Loucy (cell line): ENCODE measurements around the gene GDPGP1.

ENCODE experiments used
- H2AFZ ChIP-seq: fragments of 200-600 bp; sonication (generic); 2 replicates; pipeline ENCODE4 v1.6.0; 2016; ENCODE audit warnings: antibody characterized with exemption, mild to moderate bottlenecking, low read length, moderate library complexity
- H3F3A ChIP-seq: fragments of 200-600 bp; 2 replicates; pipeline ENCODE4 v1.6.0; 2016; ENCODE audit warnings: antibody characterized with exemption, low read depth, mild to moderate bottlenecking
- H3K27me3 ChIP-seq: fragments of 200-600 bp; sonication (generic); 2 replicates; pipeline ENCODE4 v1.6.1; 2014; ENCODE audit warnings: low read length, mild to moderate bottlenecking; ENCODE audit not compliant: insufficient read depth, poor library complexity, severe bottlenecking
- H3K36me3 ChIP-seq: fragments of 200-600 bp; sonication (generic); 2 replicates; pipeline ENCODE4 v1.6.1; 2016; ENCODE audit warnings: low read length; ENCODE audit not compliant: insufficient read depth
- H3K4me1 ChIP-seq: fragments of 200-600 bp; sonication (generic); 2 replicates; pipeline ENCODE4 v1.5.1; 2014; ENCODE audit warnings: low read length, mild to moderate bottlenecking; ENCODE audit not compliant: insufficient read depth, poor library complexity, severe bottlenecking
- H3K4me2 ChIP-seq: fragments of 200-600 bp; sonication (generic); 2 replicates; pipeline ENCODE4 v1.6.0; 2014; ENCODE audit warnings: antibody characterized with exemption, low read length, low read depth, mild to moderate bottlenecking; ENCODE audit not compliant: poor library complexity, severe bottlenecking
- H3K4me3 ChIP-seq: fragments of 200-600 bp; sonication (generic); 2 replicates; pipeline ENCODE4 v1.5.1; 2014; ENCODE audit warnings: low read length, mild to moderate bottlenecking, mixed read lengths; ENCODE audit not compliant: poor library complexity, severe bottlenecking
- H3K79me2 ChIP-seq: fragments of 200-600 bp; sonication (generic); 2 replicates; pipeline ENCODE4 v1.6.1; 2014; ENCODE audit warnings: low read length; ENCODE audit not compliant: insufficient read depth
- H3K9ac ChIP-seq: fragments of 200-600 bp; sonication (generic); 2 replicates; pipeline ENCODE4 v1.6.0; 2014; ENCODE audit warnings: mild to moderate bottlenecking, low read depth, low read length, moderate library complexity; ENCODE audit not compliant: poor library complexity, severe bottlenecking
- H3K9me2 ChIP-seq: fragments of 200-600 bp; sonication (generic); replicated peaks from 2 replicates; pipeline ENCODE4 v1.6.1; 2016; ENCODE audit warnings: low read depth, low read length, mixed read lengths
- H3K9me3 ChIP-seq: fragments of 200-600 bp; sonication (generic); 2 replicates; pipeline ENCODE4 v1.6.1; 2014; ENCODE audit warnings: mild to moderate bottlenecking, antibody characterized with exemption, low read length, low read depth; ENCODE audit not compliant: insufficient read depth
- H4K20me1 ChIP-seq: fragments of 200-600 bp; sonication (generic); 2 replicates; pipeline ENCODE4 v1.6.0; 2014; ENCODE audit warnings: antibody characterized with exemption, low read length, mild to moderate bottlenecking; ENCODE audit not compliant: insufficient read depth, poor library complexity, severe bottlenecking
- EZH2phosphoT487 ChIP-seq: fragments of 200-600 bp; IDR thresholded peaks from 2 replicates; pipeline ENCODE4 v1.6.1; 2018; ENCODE audit warnings: antibody characterized with exemption, mild to moderate bottlenecking, moderate library complexity, borderline replicate concordance
- TF ChIP-seq, protein P1 (sequence below): fragments of 200-600 bp; sonication (generic); conservative IDR thresholded peaks from 2 replicates; pipeline ENCODE4 v1.5.1; 2014; ENCODE audit warnings: mild to moderate bottlenecking, antibody characterized with exemption, low read length

GDPGP1 gene

DNA sequence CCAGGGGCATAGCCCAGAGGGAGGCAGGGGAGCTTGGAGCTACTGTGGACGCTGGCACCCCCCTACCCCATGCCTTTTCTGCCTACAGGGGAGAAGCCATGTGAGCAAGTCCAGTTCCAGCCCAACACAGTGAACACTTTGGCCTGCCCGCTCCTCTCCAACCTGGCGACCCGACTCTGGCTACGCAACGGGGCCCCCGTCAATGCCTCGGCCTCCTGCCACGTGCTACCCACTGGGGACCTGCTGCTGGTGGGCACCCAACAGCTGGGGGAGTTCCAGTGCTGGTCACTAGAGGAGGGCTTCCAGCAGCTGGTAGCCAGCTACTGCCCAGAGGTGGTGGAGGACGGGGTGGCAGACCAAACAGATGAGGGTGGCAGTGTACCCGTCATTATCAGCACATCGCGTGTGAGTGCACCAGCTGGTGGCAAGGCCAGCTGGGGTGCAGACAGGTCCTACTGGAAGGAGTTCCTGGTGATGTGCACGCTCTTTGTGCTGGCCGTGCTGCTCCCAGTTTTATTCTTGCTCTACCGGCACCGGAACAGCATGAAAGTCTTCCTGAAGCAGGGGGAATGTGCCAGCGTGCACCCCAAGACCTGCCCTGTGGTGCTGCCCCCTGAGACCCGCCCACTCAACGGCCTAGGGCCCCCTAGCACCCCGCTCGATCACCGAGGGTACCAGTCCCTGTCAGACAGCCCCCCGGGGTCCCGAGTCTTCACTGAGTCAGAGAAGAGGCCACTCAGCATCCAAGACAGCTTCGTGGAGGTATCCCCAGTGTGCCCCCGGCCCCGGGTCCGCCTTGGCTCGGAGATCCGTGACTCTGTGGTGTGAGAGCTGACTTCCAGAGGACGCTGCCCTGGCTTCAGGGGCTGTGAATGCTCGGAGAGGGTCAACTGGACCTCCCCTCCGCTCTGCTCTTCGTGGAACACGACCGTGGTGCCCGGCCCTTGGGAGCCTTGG lies 5.9 kb upstream of the GDPGP1 start:
- H3K36me3 ChIP-seq = peaks cover 57% of the 10 kb centered on the region; the same call in 1 of the 2 replicates
- H3K79me2 ChIP-seq = peaks cover 29% of the 10 kb centered on the region
- no peaks in the 10 kb centered on the region for H3K27me3 ChIP-seq
- TF ChIP-seq, protein P1, sequence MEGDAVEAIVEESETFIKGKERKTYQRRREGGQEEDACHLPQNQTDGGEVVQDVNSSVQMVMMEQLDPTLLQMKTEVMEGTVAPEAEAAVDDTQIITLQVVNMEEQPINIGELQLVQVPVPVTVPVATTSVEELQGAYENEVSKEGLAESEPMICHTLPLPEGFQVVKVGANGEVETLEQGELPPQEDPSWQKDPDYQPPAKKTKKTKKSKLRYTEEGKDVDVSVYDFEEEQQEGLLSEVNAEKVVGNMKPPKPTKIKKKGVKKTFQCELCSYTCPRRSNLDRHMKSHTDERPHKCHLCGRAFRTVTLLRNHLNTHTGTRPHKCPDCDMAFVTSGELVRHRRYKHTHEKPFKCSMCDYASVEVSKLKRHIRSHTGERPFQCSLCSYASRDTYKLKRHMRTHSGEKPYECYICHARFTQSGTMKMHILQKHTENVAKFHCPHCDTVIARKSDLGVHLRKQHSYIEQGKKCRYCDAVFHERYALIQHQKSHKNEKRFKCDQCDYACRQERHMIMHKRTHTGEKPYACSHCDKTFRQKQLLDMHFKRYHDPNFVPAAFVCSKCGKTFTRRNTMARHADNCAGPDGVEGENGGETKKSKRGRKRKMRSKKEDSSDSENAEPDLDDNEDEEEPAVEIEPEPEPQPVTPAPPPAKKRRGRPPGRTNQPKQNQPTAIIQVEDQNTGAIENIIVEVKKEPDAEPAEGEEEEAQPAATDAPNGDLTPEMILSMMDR = no peak
- TF ChIP-seq EZH2phosphoT487 = no peak
- H3K9me3 ChIP-seq = no peaks in the 10 kb centered on the region
- no peak overlapping the region for H3K4me3 ChIP-seq
- peaks cover 4% of the 10 kb centered on the region for H4K20me1 ChIP-seq
- no peaks in the 10 kb centered on the region for H3K9me2 ChIP-seq
- H3K4me2 ChIP-seq = no peak overlapping the region
- H3K9ac ChIP-seq = no peak overlapping the region
- H3F3A ChIP-seq = no peaks in the 10 kb centered on the region
- no peak overlapping the region for H2AFZ ChIP-seq
- H3K4me1 ChIP-seq = peaks cover 25% of the 10 kb centered on the region

GRCh38 chr15:90228960-90229359 lies 5.0 kb upstream of the GDPGP1 start:
- Histone ChIP-seq H3K36me3 (peaks cover 49% of the 10 kb centered on the region; the same call in 1 of the 2 replicates), H3K9ac (no peak overlapping the region), H2AFZ (no peak overlapping the region), H3K9me3 (no peaks in the 10 kb centered on the region), H4K20me1 (peaks cover 4% of the 10 kb centered on the region), H3K79me2 (peaks cover 30% of the 10 kb centered on the region), H3K9me2 (no peaks in the 10 kb centered on the region), H3K4me2 (no peak overlapping the region), H3K4me3 (no peak overlapping the region), H3F3A (no peaks in the 10 kb centered on the region), H3K27me3 (no peaks in the 10 kb centered on the region), H3K4me1 (peaks cover 25% of the 10 kb centered on the region)
- no peak for TF ChIP-seq EZH2phosphoT487

- peak overlapping the region; percentile 69 for H3K9ac ChIP-seq
- peak overlapping the region; percentile 81 for H3K4me3 ChIP-seq
- H3K36me3 ChIP-seq = peaks cover 38% of the 10 kb centered on the region; the same call in 1 of the 2 replicates
- no peaks in the 10 kb centered on the region for H3K9me2 ChIP-seq
- peaks cover 34% of the 10 kb centered on the region for H3K4me1 ChIP-seq
- H3K27me3 ChIP-seq = no peaks in the 10 kb centered on the region
- TF ChIP-seq, protein P1 = no peak
- no peak for TF ChIP-seq EZH2phosphoT487
- no peaks in the 10 kb centered on the region for H3K9me3 ChIP-seq
- H3K79me2 ChIP-seq = peaks cover 30% of the 10 kb centered on the region
- H3F3A ChIP-seq = no peaks in the 10 kb centered on the region
- peak overlapping the region; percentile 82 for H3K4me2 ChIP-seq
- peaks cover 4% of the 10 kb centered on the region for H4K20me1 ChIP-seq
- no peak overlapping the region for H2AFZ ChIP-seq
Observed at GRCh38 chr15:90230071-90230494, 3.9 kb upstream of the GDPGP1 start.
